ENCODE measurements around the gene STAC.
"Not testable (repeated sequence)": the region's sequence is repeated elsewhere in the genome, so short reads cannot be mapped to it uniquely, and the experiment has no call there.

The STAC gene

DNA sequence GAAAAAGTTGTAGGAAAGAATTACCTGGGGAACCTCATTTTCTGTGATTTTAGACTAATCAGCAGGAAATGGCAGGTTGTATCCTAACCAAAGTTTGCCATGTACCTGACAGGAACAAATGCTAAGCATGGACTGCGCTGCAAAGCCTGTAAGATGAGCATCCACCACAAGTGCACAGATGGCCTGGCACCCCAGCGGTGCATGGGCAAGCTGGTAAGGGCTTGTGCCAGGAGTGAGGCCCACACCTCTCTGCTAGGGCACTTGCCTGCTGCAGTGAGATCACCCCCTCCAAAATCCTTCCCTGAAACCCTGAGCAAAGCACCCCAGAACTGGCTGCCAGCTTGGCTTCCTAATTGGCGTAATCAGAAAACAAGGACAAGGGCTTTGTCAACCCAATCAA is 102.6 kb downstream of the STAC start:
- no peak for DNase-seq
- Mint-ChIP-seq H3K27me3 (no peaks in the 10 kb centered on the region), H3K27ac (no peak overlapping the region), H3K4me1 (no peaks in the 10 kb centered on the region), H3K9me3 (peaks cover 5 to 8% of the 10 kb centered on the region in 2 donors), H3K4me3 (no peak overlapping the region)
- ATAC-seq, result no peak

DNA sequence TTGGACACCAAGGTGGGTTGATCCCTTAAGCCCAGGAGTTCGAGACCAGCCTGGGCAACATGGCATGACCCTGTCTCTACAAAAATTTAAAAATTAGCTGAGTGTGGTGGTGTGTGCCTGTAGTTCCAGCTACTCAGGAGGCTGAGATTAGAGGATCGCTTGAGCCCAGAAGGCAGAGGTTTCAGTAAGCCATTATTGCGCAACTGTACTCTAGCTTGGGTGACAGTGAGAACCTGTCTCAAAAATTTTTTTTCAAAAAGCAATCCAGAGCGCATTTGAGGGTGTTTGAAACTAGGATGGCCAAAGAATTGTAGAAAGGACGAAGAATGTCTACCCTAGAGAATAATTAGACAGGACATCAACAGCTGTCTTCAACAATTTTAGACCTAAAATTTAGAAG is 103.4 kb downstream of the STAC start:
- H3K27me3 Mint-ChIP-seq, result no peaks in the 10 kb centered on the region
- no peaks in the 10 kb centered on the region for H3K4me1 Mint-ChIP-seq
- H3K4me3 Mint-ChIP-seq, result no peak overlapping the region
- DNase-seq, result no peak
- ATAC-seq, result no peak
- H3K27ac Mint-ChIP-seq, result no peak overlapping the region
- H3K9me3 Mint-ChIP-seq, result peaks cover 5 to 8% of the 10 kb centered on the region in 2 donors

DNA sequence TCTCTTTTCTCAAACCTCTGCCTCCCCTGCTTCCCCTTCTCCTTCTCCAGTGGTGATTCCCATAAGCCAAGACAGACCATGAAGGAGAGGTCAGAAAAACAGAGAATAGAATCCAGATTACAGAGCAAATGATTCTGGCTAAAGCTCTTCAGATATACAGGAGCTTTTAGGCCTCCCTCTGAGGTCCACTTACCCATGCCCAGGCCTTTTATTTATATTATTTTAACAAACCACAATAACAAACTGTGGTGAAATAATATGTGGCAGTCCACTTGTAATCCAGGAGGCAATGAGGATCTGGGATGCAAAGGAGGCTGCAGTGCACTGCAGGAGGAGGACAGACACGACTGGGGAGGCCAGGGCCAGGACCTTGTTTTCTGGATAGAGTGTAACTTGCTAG is 104.1 kb downstream of the STAC start:
- peaks cover under 1 to 2% of the 10 kb centered on the region in 2 donors for H3K9me3 Mint-ChIP-seq
- no peak overlapping the region for H3K4me3 Mint-ChIP-seq
- no peaks in the 10 kb centered on the region for H3K4me1 Mint-ChIP-seq
- no peak overlapping the region for H3K27ac Mint-ChIP-seq
- ATAC-seq (no peak), DNase-seq (no peak)
- H3K27me3 Mint-ChIP-seq, result peaks cover 2% of the 10 kb centered on the region

DNA sequence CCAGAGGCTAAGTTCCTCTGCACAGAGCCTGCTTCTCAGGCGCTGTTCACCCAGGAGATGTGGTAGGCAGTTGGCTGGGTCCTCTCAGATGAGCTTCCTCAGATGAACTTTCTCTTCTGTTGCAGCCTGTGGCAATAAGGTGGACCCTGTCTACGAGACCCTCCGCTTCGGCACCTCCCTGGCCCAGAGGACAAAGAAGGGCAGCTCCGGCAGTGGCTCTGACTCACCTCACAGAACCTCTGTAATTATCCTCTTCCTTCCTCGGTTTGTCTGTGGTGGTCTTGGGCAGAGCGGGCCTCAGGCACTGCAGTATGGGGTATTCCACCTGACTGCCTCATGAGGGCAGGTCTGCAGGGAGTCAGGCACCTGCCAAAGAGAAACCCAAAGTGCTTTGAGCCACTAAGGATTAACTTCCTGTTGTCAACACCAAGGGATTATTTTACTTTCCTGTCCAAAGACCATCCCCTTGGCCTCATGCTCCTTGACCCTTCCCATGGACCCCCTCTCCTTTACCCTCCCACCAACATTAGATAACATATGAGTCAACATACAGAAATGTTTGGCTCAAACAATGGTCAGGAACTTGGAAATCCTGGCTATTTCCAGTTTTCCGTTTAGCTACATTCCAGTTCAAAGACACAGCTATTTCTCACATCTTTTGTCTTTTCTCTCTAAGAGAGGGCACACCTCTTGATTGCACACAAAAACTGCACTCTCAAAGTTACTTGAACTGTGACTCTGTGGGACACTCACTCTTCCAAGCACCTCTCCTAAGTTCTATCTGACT is 105.9 kb downstream of the STAC start:
- Mint-ChIP-seq H3K4me3 (no peak overlapping the region), H3K9me3 (no peaks in the 10 kb centered on the region), H3K4me1 (no peaks in the 10 kb centered on the region), H3K27ac (no peak overlapping the region), H3K27me3 (peaks cover 12% of the 10 kb centered on the region)
- ATAC-seq (no peak), DNase-seq (no peak)

DNA sequence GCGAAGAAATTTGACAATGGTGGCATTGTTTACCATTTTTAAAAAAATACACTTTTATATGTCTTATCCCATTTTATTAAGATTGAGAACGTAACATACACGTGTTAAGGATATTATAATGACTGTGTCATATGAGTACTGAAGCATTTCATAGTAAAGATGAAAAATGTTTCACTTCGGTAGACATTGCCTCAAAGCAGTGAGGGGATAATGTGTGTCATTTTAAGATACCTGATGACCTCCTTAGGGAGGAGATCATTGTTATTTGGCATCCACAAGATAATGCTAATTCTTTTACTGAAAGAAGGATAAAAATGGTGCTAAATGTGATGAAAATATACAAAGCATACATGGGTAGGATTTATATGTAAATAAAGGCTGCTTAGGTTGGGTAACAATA is 107.3 kb downstream of the STAC start:
- Mint-ChIP-seq H3K27me3 (peaks cover 12% of the 10 kb centered on the region), H3K9me3 (no peaks in the 10 kb centered on the region), H3K4me1 (no peaks in the 10 kb centered on the region), H3K27ac (no peak overlapping the region), H3K4me3 (no peak overlapping the region)
- DNase-seq, result no peak
- ATAC-seq, result no peak

DNA sequence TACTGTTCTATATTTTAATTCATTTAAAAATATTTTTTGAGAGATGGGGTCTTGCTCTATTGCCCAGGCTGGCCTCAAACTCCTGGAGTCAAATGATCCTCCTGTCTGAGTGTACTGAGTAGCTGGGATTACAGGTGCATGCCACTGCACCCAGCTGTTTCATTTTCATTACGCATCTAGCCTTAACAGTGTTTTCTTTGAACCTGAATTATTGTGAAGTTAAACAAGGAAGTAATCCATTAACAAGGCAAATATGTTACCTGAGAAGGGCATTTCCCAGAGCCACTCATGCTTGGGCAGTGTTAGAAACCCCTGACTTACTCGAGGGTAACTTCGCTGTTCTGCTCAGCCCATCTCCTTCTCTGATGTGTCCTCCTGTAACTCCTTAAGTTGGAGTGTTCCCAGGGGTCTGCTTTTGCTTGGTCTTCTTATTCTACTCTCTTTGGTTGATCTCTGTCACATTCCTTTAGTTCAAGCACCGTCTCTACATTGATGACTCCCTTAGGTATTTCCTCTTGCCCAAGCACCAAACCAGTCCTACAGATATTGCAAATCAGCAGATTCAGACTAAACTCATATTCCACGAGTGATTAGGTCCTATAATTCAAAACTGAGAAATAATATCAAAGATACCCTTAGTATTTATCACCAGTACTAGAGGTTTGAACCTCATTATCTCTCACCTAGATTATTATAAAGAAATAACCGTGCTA is 107.9 kb downstream of the STAC start:
- peaks cover 12% of the 10 kb centered on the region for H3K27me3 Mint-ChIP-seq
- DNase-seq, result no peak
- H3K4me1 Mint-ChIP-seq, result no peaks in the 10 kb centered on the region
- no peak overlapping the region for H3K27ac Mint-ChIP-seq
- no peak overlapping the region for H3K4me3 Mint-ChIP-seq
- H3K9me3 Mint-ChIP-seq, result no peaks in the 10 kb centered on the region
- ATAC-seq, result no peak

DNA sequence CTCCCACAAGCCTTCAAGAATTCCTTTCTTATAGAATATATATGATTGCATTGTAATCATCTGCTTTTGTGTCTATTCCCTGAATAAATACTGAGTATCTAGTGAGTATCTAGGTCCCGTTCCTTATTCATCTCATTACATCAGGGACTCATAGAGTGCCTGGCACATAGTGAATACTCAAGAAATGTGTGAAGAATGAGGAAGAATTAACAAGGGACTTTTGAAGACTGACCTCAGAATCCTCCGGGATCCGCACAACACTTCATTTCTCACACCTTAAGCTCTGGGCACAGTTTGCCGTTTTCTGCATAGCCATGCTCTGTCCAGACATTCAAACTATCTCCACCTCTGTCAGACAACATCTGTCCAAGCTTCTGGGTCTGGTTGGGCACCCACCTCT is 108.8 kb downstream of the STAC start:
- ATAC-seq, result no peak
- no peak for DNase-seq
- peaks cover 12% of the 10 kb centered on the region for H3K27me3 Mint-ChIP-seq
- H3K27ac Mint-ChIP-seq, result no peak overlapping the region
- H3K4me3 Mint-ChIP-seq, result no peak overlapping the region
- no peaks in the 10 kb centered on the region for H3K9me3 Mint-ChIP-seq
- H3K4me1 Mint-ChIP-seq, result no peaks in the 10 kb centered on the region

DNA sequence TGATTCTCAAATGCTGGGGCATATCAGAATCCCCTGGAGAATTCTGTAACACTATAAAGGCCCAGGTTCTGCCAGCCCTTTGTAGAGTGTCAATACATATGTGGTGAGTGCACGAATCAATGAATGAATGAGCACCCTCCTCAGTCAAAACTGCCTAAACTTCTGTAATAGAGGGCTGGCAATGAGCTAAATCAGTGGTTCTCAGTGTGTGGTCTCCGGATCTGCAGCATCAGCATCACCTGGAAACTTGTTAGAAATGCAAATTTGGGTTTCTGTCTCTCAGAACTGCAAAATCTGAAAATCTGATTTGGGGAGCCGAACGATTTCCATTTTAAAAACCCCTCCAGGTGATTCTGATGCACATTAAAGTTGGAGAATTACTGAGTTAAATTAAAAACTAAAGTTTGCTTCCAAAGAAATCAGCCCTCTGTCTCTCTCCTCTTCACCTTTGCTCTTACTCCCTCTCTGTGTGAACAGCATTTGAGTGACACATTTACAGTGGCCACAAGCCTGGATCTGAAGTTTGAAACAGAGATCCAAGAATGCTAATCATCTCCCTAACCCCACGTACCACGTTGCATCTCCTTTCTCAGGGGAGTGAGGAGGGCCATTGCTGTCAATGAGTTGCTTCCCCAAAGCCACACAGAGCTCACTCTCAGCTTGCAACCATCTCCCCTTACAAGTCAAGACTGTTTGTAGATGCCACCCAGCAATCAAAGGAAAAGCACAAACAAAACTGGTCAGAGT is 109.5 kb downstream of the STAC start:
- Mint-ChIP-seq H3K27me3 (peaks cover 12% of the 10 kb centered on the region), H3K9me3 (no peaks in the 10 kb centered on the region), H3K27ac (no peak overlapping the region), H3K4me3 (no peak overlapping the region), H3K4me1 (no peaks in the 10 kb centered on the region)
- DNase-seq (no peak), ATAC-seq (no peak)

DNA sequence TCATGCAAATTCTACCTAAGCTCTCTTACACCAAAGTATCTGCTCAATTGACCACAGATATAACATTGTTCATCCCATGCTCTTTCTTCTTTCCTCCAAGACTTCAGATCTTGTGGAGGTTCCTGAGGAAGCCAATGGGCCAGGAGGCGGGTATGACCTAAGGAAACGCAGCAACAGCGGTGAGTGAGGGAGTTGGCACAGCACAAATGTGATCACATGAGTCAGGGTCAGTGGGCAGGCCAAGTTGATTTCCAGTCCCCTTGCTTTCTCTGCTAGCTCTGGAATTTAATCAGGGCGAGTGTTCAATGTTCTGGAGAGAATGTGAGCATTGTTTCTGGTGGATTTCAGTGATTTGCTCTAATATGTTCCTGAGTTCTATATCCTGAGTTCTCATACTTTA is 112.7 kb downstream of the STAC start:
- no peaks in the 10 kb centered on the region for H3K4me1 Mint-ChIP-seq
- H3K27ac Mint-ChIP-seq, result no peak overlapping the region
- no peak for DNase-seq
- H3K9me3 Mint-ChIP-seq, result no peaks in the 10 kb centered on the region
- peaks cover 21% of the 10 kb centered on the region for H3K27me3 Mint-ChIP-seq
- no peak overlapping the region for H3K4me3 Mint-ChIP-seq
- no peak for ATAC-seq

DNA sequence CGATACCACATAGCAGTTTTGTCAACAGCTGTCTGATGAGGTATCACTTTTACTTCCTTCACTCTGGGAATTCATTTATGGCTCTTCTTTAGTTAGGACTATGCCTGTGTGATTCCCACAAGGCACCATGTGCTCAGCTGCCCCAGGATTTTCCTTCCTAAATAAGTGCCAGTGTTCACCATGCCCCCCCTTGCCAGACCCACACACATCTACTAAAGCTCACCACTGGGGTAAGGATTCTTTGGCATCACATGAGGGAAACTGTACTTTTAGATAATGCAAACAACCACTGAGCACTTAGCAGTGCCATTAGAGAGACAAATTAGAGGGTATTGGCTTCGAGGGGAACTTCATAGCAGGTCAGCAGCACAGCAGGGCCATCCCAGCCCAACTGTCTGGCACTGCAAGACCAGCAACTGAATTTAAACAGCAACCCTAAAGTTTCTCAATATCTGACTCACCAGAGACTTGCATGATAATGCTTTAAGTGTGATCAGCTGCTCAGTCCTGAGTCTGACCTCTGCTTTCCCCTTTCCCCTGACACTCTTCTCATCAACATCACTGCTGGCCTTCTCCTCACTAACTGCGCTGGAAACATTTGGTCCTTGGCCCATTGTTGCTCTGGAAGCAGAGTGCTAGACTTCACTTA is 114.3 kb downstream of the STAC start:
- no peak for DNase-seq
- Mint-ChIP-seq H3K4me1 (no peaks in the 10 kb centered on the region), H3K27ac (no peak overlapping the region), H3K4me3 (no peak overlapping the region), H3K9me3 (no peaks in the 10 kb centered on the region), H3K27me3 (peaks cover 22% of the 10 kb centered on the region)
- no peak for ATAC-seq

DNA sequence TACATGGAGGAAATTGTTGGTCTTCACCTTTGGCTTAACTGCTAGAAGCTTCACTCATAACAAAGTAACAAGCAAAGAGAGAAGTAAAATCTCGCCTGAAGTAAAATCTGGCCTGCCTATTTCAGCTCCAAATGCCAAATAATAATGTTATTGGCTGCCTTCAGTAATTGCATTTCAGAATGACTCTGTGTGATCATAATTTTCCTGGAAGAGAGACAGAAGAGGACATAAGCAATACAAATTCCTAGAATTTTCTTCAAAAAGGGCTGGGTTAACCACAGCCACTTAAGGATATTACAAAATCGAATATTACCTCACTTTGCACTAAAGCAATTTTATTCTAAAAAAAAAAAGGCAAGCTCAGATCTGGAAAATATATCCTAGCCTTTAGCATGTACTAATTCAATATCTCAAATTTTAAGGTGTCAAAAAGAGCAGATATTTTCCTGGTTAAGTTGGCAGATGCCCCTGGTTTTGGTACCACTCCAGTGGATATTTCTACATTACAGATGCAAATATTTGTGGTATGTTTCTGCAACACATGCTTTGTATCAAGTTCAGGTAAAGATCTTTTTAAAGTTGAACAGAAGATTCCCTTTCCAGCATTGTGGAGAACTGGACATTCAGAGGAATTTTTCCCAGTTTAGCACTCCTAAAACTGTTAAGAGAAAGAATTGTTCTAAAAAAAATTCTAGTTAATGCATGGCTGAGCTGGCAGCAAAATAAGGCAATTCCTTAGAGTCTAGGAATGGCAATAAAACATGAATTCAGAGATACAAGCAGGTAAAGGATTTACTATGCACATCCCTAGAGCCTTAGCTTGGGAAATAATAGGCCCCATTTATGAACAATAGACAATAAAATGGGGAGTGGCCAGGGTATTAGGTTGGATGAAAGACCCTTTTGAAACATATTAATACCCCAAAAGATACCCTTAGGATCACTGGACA is 116.7 kb downstream of the STAC start:
- H3K4me1 Mint-ChIP-seq, result no peaks in the 10 kb centered on the region
- no peak overlapping the region for H3K4me3 Mint-ChIP-seq

DNA sequence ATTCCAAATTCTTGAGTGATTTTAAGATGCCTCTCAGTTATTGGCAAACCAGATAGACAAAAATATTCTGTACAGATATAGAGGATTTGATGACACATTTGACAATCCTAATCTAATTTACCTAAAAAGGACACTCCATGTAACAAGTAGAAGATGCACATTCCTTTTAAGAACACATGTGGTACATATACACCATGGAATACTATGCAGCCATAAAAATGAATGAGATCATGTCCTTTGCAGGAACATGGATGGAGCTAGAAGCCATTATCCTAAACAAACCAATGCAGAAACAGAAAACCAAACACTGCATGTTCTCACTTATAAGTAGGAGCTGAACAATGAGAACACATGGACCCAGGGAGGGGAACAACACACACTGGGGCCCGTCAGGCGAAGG is 119.7 kb downstream of the STAC start:
- peaks cover 14% of the 10 kb centered on the region for H3K27me3 Mint-ChIP-seq
- H3K4me1 Mint-ChIP-seq, DNase-seq, ATAC-seq, H3K9me3 Mint-ChIP-seq, H3K4me3 Mint-ChIP-seq, H3K27ac Mint-ChIP-seq: not testable (repeated sequence)

More for the DNA sequence above, 116.7 kb downstream of the STAC start:
- H3K27ac Mint-ChIP-seq, result no peak overlapping the region
- no peaks in the 10 kb centered on the region for H3K9me3 Mint-ChIP-seq
- DNase-seq, result no peak
- no peak for ATAC-seq
- H3K27me3 Mint-ChIP-seq, result peaks cover 14% of the 10 kb centered on the region

DNA sequence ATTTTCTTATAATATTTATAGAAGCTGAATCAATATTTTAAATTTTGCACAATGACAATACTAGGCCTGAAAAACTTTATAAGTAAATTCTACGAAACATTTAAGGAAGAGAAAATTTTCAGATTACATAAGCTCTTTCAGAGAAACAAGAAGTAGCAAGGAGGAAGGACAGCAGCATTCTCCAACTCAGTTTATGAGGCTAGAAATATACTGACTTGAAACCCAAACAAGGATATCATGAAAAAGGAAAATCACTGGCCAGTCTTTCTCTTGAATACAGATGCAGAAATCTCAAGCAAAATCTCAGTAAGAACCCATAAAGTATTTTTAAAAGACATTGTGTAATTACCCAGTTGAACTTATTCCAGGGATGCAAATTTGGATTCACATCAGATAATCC is 121.3 kb downstream of the STAC start:
- ATAC-seq, result no peak
- H3K27me3 Mint-ChIP-seq, result peaks cover 14% of the 10 kb centered on the region
- no peaks in the 10 kb centered on the region for H3K9me3 Mint-ChIP-seq
- no peak for DNase-seq
- H3K4me1 Mint-ChIP-seq, result no peaks in the 10 kb centered on the region
- no peak overlapping the region for H3K27ac Mint-ChIP-seq
- no peak overlapping the region for H3K4me3 Mint-ChIP-seq

DNA sequence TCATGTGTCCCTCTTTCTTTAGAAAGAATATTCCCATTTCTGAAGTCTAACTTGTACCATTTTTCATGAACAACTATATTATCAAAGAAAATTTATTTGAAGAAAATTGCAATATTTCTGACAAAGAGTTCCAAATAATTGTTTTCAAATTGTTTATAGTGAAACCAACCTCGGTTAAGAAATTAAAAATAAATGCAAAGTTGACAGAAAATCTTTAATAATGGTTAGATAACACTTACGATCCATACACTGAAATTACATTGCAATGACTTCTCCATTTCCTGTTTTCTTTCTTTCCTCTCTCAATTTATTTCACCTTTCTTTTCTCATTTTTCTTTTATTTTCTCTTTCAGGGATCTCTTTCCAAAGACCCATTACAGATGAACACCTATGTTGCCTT is 125.1 kb downstream of the STAC start:
- no peak for ATAC-seq
- Mint-ChIP-seq H3K27me3 (no peaks in the 10 kb centered on the region), H3K27ac (no peak overlapping the region), H3K4me1 (no peaks in the 10 kb centered on the region), H3K9me3 (peaks cover 0 to 12% of the 10 kb centered on the region in 2 donors), H3K4me3 (no peak overlapping the region)
- DNase-seq, result no peak

Measured in stimulated activated naive CD8-positive, alpha-beta T cell treated with anti-CD3 and anti-CD28 coated beads, Interleukin-15, amount 100 ng/mL, for 72 hours (primary cell).